GM19468 (cell line): ENCODE data around the gene CEP350.

Experiments
- ATAC-seq: cut with Tn5 transposase; IDR thresholded peaks from one replicate; pipeline ENCODE4 v1.9.1; 2021; ENCODE audit warnings: mild to moderate bottlenecking, moderate library complexity, moderate number of reproducible peaks; ENCODE audit not compliant: unreplicated experiment; ENCODE audit errors: extremely low read depth

CEP350 gene

DNA sequence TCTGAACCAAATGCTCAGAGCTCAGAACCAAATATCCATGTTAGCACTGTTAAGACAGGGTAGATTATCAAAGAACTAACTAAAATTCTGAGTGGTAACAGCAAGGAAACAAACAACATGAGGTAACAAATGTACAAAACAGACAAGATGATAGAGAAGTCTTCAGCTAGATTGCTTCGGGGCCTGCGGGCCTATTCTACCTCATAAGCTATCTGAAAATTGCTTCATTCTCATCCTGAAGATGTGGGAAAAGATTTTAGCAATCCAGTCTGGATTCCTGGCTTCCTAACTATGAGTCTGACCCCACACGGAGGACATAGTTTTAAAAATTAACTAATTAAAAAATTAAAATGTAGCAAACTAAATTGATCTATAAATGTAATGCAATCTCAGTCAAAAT is 190.8 kb downstream of the CEP350 start:
- ATAC-seq, result no peak

DNA sequence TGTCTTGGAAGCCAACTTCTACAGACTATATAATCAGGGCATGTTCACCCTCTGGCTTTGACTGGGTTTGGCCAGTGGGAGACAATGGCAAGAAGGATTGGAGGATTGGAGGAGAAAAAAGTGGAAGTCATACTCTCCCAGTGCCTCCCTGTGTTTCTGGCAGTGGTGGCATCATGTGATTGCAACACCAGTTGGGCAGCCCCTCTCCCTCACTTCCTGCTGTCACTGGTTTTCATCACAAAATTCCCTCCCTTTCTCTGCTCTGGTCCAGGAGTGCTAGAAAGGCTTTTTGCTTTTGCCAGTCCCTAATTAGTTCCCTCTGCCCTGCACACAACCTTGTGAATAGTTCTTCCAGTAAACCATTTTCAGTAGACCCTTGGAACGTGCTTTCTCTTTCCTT is 196.4 kb downstream of the CEP350 start:
- no peak for ATAC-seq

DNA sequence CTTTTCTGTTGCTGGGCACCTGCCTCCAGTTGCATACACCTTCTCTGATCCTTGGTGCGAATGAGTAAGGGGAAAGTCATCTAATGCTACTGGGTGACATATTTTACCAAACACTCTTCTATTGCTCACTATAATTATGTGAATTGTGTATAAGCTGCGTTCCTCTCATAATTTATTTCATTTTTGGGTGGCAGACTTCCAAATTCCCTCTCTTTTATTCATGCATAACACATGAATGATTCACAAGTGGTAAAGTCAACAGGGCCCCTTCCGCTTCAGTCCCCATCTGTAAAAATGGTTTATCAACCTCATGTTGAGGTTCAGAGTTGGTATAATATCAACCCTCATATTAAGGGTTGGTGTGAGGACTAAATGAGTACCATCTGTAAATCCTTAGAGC is 196.9 kb downstream of the CEP350 start:
- ATAC-seq, result no peak

- no peak for ATAC-seq
Observed at GRCh38 chr1:180152588-180152987, 198.0 kb downstream of the CEP350 start.

- no peak for ATAC-seq
Observed at GRCh38 chr1:180153032-180153431, 198.4 kb downstream of the CEP350 start.

- no peak for ATAC-seq
Observed at GRCh38 chr1:180154003-180154324, 199.4 kb downstream of the CEP350 start.

DNA sequence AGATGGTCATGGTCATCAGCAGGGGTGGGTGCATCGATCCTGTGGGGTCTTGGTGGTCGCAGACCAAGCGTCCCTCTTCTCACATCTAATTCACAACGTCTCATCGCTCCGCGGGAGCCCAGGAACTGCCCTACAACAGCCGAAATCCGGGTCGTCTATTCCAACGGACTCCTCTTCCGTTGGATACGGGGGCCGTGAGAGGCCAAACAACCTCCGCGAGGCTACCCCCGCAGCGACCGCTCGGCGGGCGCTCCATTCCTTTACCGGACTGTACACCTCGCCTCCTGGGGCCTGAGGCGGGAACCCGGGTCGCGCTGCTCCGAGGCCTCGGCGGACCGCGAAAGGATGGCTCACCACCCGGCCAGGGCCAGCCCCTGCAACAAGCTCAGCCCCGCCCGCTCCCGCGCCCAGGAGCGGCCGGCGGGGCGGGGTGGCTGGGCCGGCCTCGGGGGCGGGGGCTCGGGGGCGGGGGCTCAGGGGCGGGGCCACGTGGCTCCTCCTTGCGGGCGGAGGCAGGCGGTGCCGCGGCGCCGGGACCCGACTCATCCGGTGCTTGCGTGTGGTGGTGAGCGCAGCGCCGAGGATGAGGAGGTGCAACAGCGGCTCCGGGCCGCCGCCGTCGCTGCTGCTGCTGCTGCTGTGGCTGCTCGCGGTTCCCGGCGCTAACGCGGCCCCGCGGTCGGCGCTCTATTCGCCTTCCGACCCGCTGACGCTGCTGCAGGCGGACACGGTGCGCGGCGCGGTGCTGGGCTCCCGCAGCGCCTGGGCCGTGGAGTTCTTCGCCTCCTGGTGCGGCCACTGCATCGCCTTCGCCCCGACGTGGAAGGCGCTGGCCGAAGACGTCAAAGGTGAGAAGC is 199.9 kb downstream of the CEP350 start, which contains the start of gene QSOX1:
QSOX1 (plus strand) TSS at position 545 of the 857 bp plus-strand sequence; CDS start at position 584, 39 bp downstream.
- ATAC-seq, result peak; percentile 91

DNA sequence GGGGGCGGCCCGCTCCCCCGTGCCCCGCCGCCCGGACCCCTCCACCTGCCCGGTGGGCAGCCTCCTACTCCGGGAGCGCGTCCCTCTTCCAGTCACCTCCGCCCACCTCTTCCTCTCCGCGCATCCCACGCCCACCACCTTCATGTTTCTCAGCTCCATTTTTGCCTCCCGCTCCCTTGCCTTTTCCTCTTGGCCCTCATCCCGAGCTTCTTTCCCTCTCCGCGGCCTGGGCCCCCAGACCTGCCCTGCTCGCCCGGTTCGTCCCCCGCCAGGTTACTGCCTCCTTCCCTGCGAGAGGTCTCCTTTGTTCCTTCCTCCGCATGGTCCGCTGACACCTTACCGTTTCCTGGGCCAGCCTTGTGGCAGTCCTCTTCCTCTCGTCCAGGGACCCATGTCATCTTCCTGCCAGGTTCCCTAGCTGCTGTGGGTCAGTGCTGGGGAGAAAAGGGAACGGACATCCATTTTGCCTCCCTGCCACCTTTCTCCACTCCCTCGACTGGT is 200.6 kb downstream of the CEP350 start:
- ATAC-seq, result no peak

- ATAC-seq, result no peak
Observed at GRCh38 chr1:180156201-180156600, 201.6 kb downstream of the CEP350 start.

DNA sequence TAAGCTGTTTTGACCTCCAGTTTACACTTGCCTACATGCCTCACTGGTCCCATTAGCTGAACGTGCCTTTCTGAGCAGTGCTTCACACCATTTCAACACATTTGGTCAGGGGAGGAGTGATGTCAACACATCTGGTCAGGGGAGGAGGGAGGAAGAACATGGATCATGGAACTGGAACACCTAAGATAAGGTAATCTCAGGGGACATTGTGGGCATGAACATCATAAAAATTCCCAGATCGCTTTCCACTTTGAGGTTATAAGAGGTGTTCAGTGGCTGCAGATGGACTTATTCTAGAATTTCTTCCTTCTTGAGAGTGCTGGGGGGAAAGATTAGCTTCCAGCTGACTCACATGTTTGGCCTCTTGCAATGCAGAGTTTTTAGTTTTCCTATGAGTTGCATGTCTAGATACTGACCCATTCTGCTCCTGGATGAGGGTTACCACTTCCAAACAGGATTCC is 202.1 kb downstream of the CEP350 start:
- ATAC-seq, result no peak

- ATAC-seq, result no peak
Observed at GRCh38 chr1:180157108-180157507, 202.5 kb downstream of the CEP350 start.

GRCh38 chr1:180157576-180158057 is 203.0 kb downstream of the CEP350 start:
- no peak for ATAC-seq

DNA sequence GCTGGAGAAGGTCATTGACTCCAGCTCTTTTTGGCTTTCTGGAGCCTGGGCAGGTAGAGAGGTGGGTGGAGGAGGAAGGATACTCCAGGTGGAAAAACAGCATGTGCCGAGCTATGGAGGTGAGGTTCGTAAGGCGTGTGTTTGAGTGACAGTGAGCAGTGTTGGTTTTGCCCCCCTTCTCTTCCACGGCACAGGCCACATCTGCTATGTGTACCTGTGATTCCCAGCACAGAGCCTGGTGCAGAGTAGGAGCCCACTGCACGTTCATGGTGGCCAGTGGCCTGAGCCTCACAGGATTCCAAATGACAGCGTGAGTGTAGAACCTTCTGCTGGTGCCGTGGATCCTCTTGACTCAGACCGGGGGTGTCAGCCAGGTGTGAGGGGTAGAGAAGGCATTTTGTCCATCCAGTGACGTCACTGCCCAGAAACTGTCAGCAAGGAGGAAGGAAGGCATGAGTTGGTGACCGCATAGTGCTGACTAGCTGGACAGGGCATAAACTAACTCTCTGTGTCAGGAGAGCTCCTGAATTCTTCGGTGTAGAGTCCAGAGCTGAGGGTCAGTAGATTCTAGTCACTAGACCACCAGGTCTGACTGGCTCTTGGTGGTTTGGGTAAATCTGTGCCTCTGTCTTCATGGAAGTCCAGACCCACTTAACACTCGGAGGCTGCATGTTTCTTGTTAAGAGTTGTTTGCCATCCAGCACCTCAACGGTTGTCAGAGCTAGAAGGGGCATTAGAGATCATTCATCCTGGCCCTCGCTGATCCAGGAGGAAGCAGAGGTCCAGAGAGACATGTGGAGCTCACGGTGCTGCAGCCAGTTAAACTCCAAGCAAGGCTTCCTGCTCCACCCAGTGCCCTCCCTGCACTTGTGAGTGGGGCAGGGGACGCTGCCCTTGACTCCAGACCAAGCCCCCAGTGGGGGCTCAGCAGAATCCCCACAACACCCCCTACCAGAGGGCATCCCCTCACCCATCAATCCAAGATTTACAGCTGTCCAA is 203.8 kb downstream of the CEP350 start:
- ATAC-seq, result no peak

- no peak for ATAC-seq
Observed at GRCh38 chr1:180160357-180160756, 205.7 kb downstream of the CEP350 start.

- ATAC-seq, result no peak
Observed at GRCh38 chr1:180163041-180163440, 208.4 kb downstream of the CEP350 start.
